GM18520 (cell line): ENCODE results near the gene RGS14.

Experiments used
- ATAC-seq: cut with Tn5 transposase; IDR thresholded peaks from one replicate; pipeline ENCODE4 v1.9.1; 2021; ENCODE audit not compliant: unreplicated experiment

RGS14 gene

GRCh38 chr5:177362610-177363507, 5.1 kb downstream of the RGS14 start:
- no peak for ATAC-seq

GRCh38 chr5:177363565-177363964, 5.8 kb downstream of the RGS14 start:
- no peak for ATAC-seq

- peak; percentile 29 for ATAC-seq
These were observed 6.6 kb downstream of the RGS14 start for GRCh38 chr5:177364159-177364962.

- ATAC-seq, result no peak
These were observed 8.3 kb downstream of the RGS14 start for GRCh38 chr5:177365845-177366527.

GRCh38 chr5:177366528-177367322, 9.0 kb downstream of the RGS14 start:
- ATAC-seq, result no peak

GRCh38 chr5:177367323-177367848, 9.7 kb downstream of the RGS14 start:
- ATAC-seq, result no peak

- ATAC-seq, result no peak
These were observed 10.5 kb downstream of the RGS14 start for GRCh38 chr5:177367981-177368868.

GRCh38 chr5:177368869-177369644, 11.3 kb downstream of the RGS14 start:
- ATAC-seq, result no peak

GRCh38 chr5:177369645-177370440, 12.1 kb downstream of the RGS14 start:
- no peak for ATAC-seq

- ATAC-seq, result peak; percentile 77
These were observed 12.9 kb downstream of the RGS14 start for GRCh38 chr5:177370488-177371119.

GRCh38 chr5:177371120-177372033, 13.7 kb downstream of the RGS14 start:
- ATAC-seq, result no peak

- ATAC-seq, result no peak
These were observed 14.5 kb downstream of the RGS14 start for GRCh38 chr5:177372034-177372896.

GRCh38 chr5:177372910-177373309, 15.2 kb downstream of the RGS14 start:
- no peak for ATAC-seq

GRCh38 chr5:177373806-177374205, 16.1 kb downstream of the RGS14 start:
- ATAC-seq, result no peak

GRCh38 chr5:177374211-177374610, 16.5 kb downstream of the RGS14 start:
- no peak for ATAC-seq
